NB4 (cell line): ENCODE measurements around the gene NFATC1.

Experiments used
- DNase-seq: peaks from one replicate; pipeline ENCODE4 v3.0.0; 2010; ENCODE audit warnings: low read depth
- H3K4me3 ChIP-seq: one replicate; pipeline ENCODE4 v1.5.1; 2011; ENCODE audit warnings: mild to moderate bottlenecking, low read depth, low read length, moderate library complexity
- CTCF ChIP-seq: IDR thresholded peaks from one replicate; pipeline ENCODE4 v1.5.1; 2012; ENCODE audit warnings: low read depth, low read length
- MAX ChIP-seq: IDR thresholded peaks from 2 replicates; pipeline ENCODE4 v1.6.1; 2011; ENCODE audit warnings: low read depth, low read length
- MYC ChIP-seq: IDR thresholded peaks from 2 replicates; pipeline ENCODE4 v1.6.1; 2011; ENCODE audit warnings: low read depth, low read length
- POLR2A ChIP-seq: IDR thresholded peaks from 2 replicates; pipeline ENCODE4 v1.6.1; 2011; ENCODE audit warnings: mild to moderate bottlenecking; ENCODE audit not compliant: insufficient read length; ENCODE audit errors: extremely low read depth

NFATC1 gene

GRCh38 chr18:79400591-79401381 is 5.1 kb downstream of the NFATC1 start:
- H3K4me3 ChIP-seq = no peak overlapping the region
- DNase-seq = no peak
- TF ChIP-seq CTCF = no peak
- TF ChIP-seq MAX = no peak

- H3K4me3 ChIP-seq = no peak overlapping the region
- TF ChIP-seq POLR2A = no peak
- TF ChIP-seq MYC = no peak
- TF ChIP-seq MAX = no peak
- no peak for TF ChIP-seq CTCF
- no peak for DNase-seq
Observed at GRCh38 chr18:79401494-79402208, 5.9 kb downstream of the NFATC1 start.

GRCh38 chr18:79402209-79402576 is 6.5 kb downstream of the NFATC1 start:
- DNase-seq = no peak
- TF ChIP-seq POLR2A (no peak), MYC (no peak), CTCF (no peak), MAX (no peak)
- no peak overlapping the region for H3K4me3 ChIP-seq

GRCh38 chr18:79402977-79403722 is 7.4 kb downstream of the NFATC1 start:
- DNase-seq = no peak
- H3K4me3 ChIP-seq = no peak overlapping the region
- no peak for TF ChIP-seq POLR2A
- TF ChIP-seq MAX = no peak
- TF ChIP-seq MYC = no peak
- TF ChIP-seq CTCF = no peak

- H3K4me3 ChIP-seq = no peak overlapping the region
- no peak for DNase-seq
- no peak for TF ChIP-seq CTCF
Observed at GRCh38 chr18:79403723-79404566, 8.2 kb downstream of the NFATC1 start.
